Gastroesophageal sphincter (tissue), 3 donors: ENCODE results near the gene CHD6.

Source experiments
- CTCF ChIP-seq, 4 experiments: fragments of 200-600 bp in 2 of 4; fragments of 450-650 bp in 2 of 4; sonication (generic) in 1 of 4; IDR thresholded peaks; one replicate each; pipeline ENCODE4 v1.5.1; 2017 to 2019; ENCODE audit warnings: antibody characterized with exemption in 4 of 4, mild to moderate bottlenecking in 2 of 4, moderate library complexity in 2 of 4
- POLR2A ChIP-seq, 2 donors: fragments of 450-650 bp; IDR thresholded peaks; one replicate each; pipeline ENCODE4 v1.6.1; 2017; ENCODE audit warnings: antibody characterized with exemption in 2 of 2, mild to moderate bottlenecking in 2 of 2, moderate library complexity in 1 of 2
- POLR2AphosphoS5 ChIP-seq: sonication (generic); formaldehyde crosslinking; IDR thresholded peaks from one replicate; pipeline ENCODE4 v1.6.1; 2017; ENCODE audit warnings: antibody characterized with exemption

GRCh38 chr20:41619360-41620100, 1.4 kb upstream of the CHD6 start:
- no peak for TF ChIP-seq POLR2A (IDR thresholded peaks at IDR 0.05)
- TF ChIP-seq CTCF (IDR thresholded peaks at IDR 0.05), result no peak
- TF ChIP-seq POLR2AphosphoS5, result no peak
